LNCaP clone FGC (cell line): Measurements from ENCODE around the gene RNF123.

Experiments
- DNase-seq: peaks from one replicate; pipeline ENCODE4 v3.0.0-alpha.2; 2011; ENCODE audit warnings: low read depth
- H3K4me3 ChIP-seq: 2 replicates; pipeline ENCODE4 v1.5.1; 2011; ENCODE audit warnings: mild to moderate bottlenecking, low read depth, low read length, control low read depth
- TF ChIP-seq, protein P1 (sequence below): IDR thresholded peaks from 2 replicates; pipeline ENCODE4 v1.5.1; 2012; ENCODE audit warnings: mild to moderate bottlenecking; ENCODE audit not compliant: control insufficient read depth, insufficient read depth; ENCODE audit errors: extremely low read depth

Gene RNF123

DNA sequence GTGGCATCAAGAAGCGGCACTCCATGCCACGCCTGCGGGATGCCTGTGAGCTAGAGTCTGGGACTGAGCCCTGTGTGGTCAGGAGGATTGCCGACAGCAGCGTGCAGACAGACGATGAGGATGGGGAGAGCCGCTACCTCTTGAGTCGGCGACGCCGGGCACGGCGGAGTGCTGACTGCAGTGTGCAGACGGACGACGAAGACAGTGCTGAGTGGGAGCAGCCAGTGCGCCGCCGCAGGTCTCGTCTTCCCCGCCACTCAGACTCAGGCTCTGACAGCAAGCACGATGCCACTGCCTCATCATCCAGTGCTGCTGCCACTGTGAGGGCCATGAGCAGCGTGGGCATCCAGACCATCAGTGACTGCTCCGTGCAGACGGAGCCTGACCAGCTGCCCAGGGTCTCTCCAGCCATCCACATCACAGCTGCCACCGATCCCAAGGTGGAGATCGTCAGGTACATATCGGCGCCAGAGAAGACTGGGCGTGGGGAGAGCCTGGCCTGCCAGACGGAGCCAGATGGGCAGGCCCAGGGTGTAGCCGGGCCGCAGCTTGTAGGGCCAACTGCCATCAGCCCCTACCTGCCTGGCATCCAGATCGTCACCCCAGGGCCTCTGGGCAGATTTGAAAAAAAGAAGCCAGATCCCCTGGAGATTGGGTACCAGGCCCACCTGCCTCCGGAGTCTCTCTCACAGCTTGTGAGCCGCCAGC, 32.0 kb upstream of the RNF123 start:
- no peak overlapping the region for H3K4me3 ChIP-seq
- TF ChIP-seq, protein P1, sequence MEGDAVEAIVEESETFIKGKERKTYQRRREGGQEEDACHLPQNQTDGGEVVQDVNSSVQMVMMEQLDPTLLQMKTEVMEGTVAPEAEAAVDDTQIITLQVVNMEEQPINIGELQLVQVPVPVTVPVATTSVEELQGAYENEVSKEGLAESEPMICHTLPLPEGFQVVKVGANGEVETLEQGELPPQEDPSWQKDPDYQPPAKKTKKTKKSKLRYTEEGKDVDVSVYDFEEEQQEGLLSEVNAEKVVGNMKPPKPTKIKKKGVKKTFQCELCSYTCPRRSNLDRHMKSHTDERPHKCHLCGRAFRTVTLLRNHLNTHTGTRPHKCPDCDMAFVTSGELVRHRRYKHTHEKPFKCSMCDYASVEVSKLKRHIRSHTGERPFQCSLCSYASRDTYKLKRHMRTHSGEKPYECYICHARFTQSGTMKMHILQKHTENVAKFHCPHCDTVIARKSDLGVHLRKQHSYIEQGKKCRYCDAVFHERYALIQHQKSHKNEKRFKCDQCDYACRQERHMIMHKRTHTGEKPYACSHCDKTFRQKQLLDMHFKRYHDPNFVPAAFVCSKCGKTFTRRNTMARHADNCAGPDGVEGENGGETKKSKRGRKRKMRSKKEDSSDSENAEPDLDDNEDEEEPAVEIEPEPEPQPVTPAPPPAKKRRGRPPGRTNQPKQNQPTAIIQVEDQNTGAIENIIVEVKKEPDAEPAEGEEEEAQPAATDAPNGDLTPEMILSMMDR, result no peak
- DNase-seq, result no peak

DNA sequence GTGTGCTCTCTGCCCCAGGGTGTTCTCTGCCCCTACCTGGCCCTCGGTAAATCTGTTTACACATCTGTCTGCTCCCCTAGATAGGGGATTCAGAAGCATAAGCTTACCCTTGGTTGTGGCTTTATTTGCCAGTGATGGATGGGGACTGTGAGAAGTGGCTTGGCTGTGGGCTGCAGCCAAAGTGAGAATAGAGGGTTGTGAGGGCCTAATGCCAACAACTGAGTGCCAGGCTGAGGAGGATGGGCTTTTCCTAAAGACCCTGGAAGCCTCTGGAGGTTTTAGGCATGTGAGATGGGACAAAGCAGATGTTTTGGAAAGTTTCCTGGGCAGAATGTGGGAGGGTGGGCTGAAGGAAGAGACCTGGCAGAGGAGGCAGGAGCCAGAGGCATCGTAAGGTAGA, 30.6 kb upstream of the RNF123 start:
- TF ChIP-seq, protein P1, result no peak
- H3K4me3 ChIP-seq, result no peak overlapping the region
- DNase-seq, result no peak

DNA sequence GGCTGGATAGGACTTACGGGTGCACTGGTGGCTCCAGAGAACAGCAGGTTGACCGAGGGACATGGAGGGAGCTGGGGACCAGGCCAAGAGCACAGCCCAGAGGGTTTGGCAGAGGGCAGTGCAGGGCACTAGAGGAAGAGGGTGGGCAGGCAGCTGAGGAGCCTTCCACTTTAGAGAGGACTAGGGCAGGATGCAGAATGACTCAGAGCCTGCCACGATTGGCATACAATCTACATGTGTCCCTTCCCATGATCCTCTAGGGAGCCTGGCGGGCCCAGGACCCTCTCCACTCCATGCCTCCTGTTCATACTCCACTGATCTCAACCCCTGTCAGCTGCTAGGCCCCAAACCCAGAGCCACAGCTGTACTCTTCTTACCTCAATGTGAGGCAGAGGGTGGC, 29.6 kb upstream of the RNF123 start:
- no peak overlapping the region for H3K4me3 ChIP-seq
- DNase-seq, result no peak
- TF ChIP-seq, protein P1, result no peak

DNA sequence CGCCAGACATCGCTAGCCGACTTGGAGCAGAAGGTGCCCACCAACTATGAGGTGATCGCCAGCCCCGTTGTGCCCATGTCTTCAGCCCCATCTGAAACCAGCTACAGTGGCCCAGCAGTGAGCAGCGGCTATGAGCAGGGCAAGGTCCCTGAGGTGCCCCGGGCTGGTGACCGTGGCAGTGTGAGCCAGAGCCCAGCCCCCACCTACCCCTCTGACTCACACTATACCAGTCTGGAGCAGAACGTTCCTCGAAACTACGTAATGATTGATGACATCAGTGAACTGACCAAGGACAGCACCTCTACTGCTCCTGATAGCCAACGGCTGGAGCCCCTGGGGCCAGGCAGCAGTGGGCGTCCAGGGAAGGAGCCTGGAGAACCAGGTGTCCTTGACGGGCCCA, 28.1 kb upstream of the RNF123 start:
- TF ChIP-seq, protein P1, result no peak
- no peak for DNase-seq
- no peak overlapping the region for H3K4me3 ChIP-seq

DNA sequence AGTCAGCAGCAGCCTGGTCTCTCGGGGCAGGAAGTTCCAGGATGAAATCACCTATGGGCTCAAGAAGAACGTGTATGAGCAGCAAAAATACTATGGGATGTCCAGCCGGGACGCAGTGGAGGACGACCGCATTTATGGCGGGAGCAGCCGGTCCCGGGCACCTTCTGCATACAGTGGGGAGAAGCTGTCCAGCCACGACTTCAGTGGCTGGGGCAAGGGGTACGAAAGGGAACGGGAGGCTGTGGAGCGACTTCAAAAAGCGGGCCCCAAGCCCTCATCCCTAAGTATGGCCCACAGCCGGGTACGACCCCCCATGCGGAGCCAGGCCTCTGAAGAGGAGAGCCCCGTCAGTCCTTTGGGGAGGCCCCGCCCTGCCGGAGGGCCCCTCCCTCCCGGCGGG, 27.3 kb upstream of the RNF123 start:
- H3K4me3 ChIP-seq, result no peak overlapping the region
- DNase-seq, result no peak
- TF ChIP-seq, protein P1, result no peak

DNA sequence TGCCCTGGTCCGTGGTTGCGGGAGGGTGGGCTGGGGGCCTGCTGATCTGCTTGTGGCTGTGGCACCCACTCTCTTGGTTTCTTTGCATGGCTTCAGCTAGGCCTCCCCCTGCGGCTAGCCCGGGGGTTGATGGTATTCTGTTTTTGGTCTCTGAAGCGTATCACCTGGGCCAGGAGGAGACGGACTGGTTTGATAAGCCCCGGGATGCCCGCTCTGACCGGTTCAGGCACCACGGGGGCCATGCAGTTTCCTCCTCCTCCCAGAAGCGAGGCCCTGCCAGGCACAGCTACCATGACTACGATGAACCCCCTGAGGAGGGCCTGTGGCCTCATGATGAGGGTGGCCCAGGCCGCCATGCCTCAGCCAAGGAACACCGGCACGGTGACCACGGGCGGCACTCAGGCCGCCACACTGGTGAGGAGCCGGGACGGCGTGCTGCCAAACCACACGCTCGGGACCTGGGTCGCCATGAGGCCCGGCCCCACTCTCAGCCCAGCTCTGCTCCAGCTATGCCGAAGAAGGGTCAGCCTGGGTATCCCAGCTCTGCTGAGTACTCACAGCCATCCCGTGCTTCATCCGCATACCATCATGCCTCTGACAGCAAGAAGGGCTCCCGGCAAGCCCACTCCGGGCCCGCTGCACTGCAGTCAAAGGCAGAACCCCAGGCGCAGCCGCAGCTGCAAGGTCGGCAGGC, 26.5 kb upstream of the RNF123 start:
- no peak for DNase-seq
- H3K4me3 ChIP-seq, result no peak overlapping the region
- TF ChIP-seq, protein P1, result no peak

DNA sequence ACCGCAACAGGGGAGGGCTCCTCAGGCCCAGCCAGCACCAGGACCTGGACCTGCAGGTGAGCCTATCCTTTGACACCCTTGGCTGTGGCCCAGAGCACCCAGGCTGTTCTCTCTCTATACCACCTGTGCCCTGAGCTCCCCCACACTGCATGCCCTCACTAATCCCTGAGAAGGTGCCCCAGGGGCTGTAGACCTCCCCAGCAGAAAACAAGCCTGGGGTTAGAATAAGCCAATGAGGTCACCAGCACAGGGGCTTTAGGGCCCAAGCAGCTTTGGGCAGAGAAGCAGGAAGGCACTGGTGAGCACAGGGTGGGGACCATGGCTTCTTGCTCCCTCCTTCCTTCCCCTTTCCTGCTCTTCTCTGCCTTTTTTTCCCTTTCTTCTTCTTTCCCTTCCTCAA, 25.5 kb upstream of the RNF123 start:
- no peak overlapping the region for H3K4me3 ChIP-seq
- no peak for DNase-seq
- TF ChIP-seq, protein P1, result no peak
